C4-2B (cell line): Measurements from ENCODE around the gene IL5RA.

Source experiments
- ZFX ChIP-seq: fragments of 450-650 bp; IDR thresholded peaks from 2 replicates; pipeline ENCODE4 v1.6.1; 2017
- TF ChIP-seq, protein P1 (sequence below): fragments of 450-650 bp; conservative IDR thresholded peaks from 2 replicates; pipeline ENCODE4 v1.5.1; 2017; ENCODE audit warnings: mild to moderate bottlenecking

DNA sequence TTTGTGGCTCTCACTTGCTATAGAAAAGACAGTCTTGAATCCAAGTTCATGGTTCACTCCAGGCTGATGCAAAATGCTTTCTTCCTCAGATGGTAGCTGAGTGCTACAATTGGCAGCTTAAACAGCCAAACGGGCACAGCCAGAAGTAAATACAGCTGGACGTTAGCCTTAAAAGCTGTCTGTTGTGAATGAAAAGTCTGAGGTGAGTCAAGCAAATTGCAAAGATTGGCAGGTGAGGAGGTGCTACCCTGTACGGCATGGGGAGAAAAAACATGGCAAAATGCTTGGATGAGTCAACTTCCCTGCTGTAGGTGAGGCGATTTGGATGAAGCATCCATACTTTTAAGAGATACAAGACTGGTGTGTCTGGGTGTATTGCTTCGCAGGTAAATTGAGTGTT, 40.5 kb downstream of the IL5RA start:
- TF ChIP-seq, protein P1, sequence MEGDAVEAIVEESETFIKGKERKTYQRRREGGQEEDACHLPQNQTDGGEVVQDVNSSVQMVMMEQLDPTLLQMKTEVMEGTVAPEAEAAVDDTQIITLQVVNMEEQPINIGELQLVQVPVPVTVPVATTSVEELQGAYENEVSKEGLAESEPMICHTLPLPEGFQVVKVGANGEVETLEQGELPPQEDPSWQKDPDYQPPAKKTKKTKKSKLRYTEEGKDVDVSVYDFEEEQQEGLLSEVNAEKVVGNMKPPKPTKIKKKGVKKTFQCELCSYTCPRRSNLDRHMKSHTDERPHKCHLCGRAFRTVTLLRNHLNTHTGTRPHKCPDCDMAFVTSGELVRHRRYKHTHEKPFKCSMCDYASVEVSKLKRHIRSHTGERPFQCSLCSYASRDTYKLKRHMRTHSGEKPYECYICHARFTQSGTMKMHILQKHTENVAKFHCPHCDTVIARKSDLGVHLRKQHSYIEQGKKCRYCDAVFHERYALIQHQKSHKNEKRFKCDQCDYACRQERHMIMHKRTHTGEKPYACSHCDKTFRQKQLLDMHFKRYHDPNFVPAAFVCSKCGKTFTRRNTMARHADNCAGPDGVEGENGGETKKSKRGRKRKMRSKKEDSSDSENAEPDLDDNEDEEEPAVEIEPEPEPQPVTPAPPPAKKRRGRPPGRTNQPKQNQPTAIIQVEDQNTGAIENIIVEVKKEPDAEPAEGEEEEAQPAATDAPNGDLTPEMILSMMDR = no peak
- TF ChIP-seq ZFX = no peak
